Endothelial cell of umbilical vein (primary cell): Measurements from ENCODE around the gene UBE3D. TPM values are rescaled to one million over a fixed set of nuclear protein-coding genes. Genes with fewer than 3 reads are reported as not detected.

Experiments used
- BruUV-seq: library from RNA; stranded (reverse); fragments of 400-500 nt; replicated peaks from 2 replicates; lab custom pipeline; 2021; lab: Mats Ljungman, UMichigan
- CTCF ChIA-PET: fragments of 300-600, 350-600 bp; sonication (Branson Sonifier 250); formaldehyde crosslinking; loops from one replicate; lab custom pipeline; 2021; ENCODE audit warnings: antibody characterized with exemption, inconsistent platforms; lab: Charles Lee
- POLR2A ChIA-PET: fragments of 300-600, 350-600 bp; sonication (Branson Sonifier 250); formaldehyde crosslinking; loops from one replicate; lab custom pipeline; 2021; ENCODE audit warnings: antibody characterized with exemption, inconsistent platforms; lab: Charles Lee
- DNase-seq: peaks from one replicate; pipeline ENCODE4 v3.0.0-alpha.2; 2011; ENCODE audit warnings: low read depth, low spot score
- FAIRE-seq: peaks from 2 replicates; lab custom pipeline; 2011; peaks lifted over from hg19 to GRCh38; lab: Jason Lieb, UNC
- H2AFZ ChIP-seq: 2 replicates; pipeline ENCODE4 v1.6.0; 2012; ENCODE audit warnings: low read depth, low read length, control low read depth, inconsistent platforms
- H3K27ac ChIP-seq: 2 replicates; pipeline ENCODE4 v1.5.1; 2011; ENCODE audit warnings: low read depth, mild to moderate bottlenecking, control low read depth, low read length, moderate library complexity; ENCODE audit not compliant: insufficient read depth
- H3K27me3 ChIP-seq, 2 experiments: 2 replicates each; pipeline versions ENCODE4 v1.6.0 to v1.6.1; 2011; ENCODE audit warnings: low read length in 2 of 2, mixed read lengths in 1 of 2; ENCODE audit not compliant: control insufficient read depth in 2 of 2, insufficient read depth in 2 of 2
- H3K36me3 ChIP-seq, 2 experiments: 2 replicates in 1 of 2; 3 replicates in 1 of 2; pipeline ENCODE4 v1.5.1; 2011; ENCODE audit warnings: low read length in 2 of 2, mild to moderate bottlenecking in 1 of 2, moderate library complexity in 1 of 2; ENCODE audit not compliant: control insufficient read depth in 2 of 2, insufficient read depth in 2 of 2; ENCODE audit errors: extremely low read depth in 1 of 2
- H3K4me1 ChIP-seq: 3 replicates; pipeline ENCODE4 v1.5.1; 2011; ENCODE audit warnings: mild to moderate bottlenecking, low read length; ENCODE audit not compliant: control insufficient read depth, insufficient read depth; ENCODE audit errors: extremely low read depth
- H3K4me2 ChIP-seq: 2 replicates; pipeline ENCODE4 v1.6.1; 2011; ENCODE audit warnings: low read length, control low read depth, mixed read lengths; ENCODE audit not compliant: insufficient read depth
- H3K4me3 ChIP-seq, 3 experiments: fragments of 200-600 bp in 1 of 3; sonication (generic), shearing (Covaris generic) in 1 of 3; replicated peaks in 1 of 3; 2 replicates each; pipeline ENCODE4 v1.5.1; 2011 to 2016; ENCODE audit warnings: control low read depth in 3 of 3, low read length in 3 of 3, mild to moderate bottlenecking in 2 of 3, inconsistent platforms in 1 of 3, low read depth in 1 of 3, moderate library complexity in 1 of 3; ENCODE audit not compliant: insufficient read depth in 1 of 3
- H3K79me2 ChIP-seq: 2 replicates; pipeline ENCODE4 v1.6.0; 2012; ENCODE audit warnings: low read length, inconsistent platforms; ENCODE audit not compliant: control insufficient read depth, insufficient read depth
- H3K9ac ChIP-seq: replicated peaks from 2 replicates; pipeline ENCODE3; 2011; ENCODE audit warnings: low read length, control low read depth; ENCODE audit not compliant: insufficient read depth; ENCODE audit errors: extremely low read depth
- H3K9me1 ChIP-seq: replicated peaks from 3 replicates; pipeline ENCODE4 v1.6.0; 2011; ENCODE audit warnings: mild to moderate bottlenecking, low read length; ENCODE audit not compliant: control insufficient read depth, insufficient read depth; ENCODE audit errors: extremely low read depth
- H3K9me3 ChIP-seq: replicated peaks from 2 replicates; pipeline ENCODE4 v1.5.1; 2012; ENCODE audit warnings: low read length, inconsistent platforms; ENCODE audit not compliant: control insufficient read depth, insufficient read depth
- H4K20me1 ChIP-seq: replicated peaks from 2 replicates; pipeline ENCODE3; 2011; ENCODE audit warnings: mild to moderate bottlenecking, low read length; ENCODE audit not compliant: control insufficient read depth, insufficient read depth; ENCODE audit errors: extremely low read depth
- FOS ChIP-seq: IDR thresholded peaks from 2 replicates; pipeline ENCODE4 v1.6.1; 2011; ENCODE audit warnings: mild to moderate bottlenecking, low read length, moderate library complexity, borderline replicate concordance; ENCODE audit not compliant: insufficient read depth
- GATA2 ChIP-seq: IDR thresholded peaks from 2 replicates; pipeline ENCODE4 v1.7.0; 2011; ENCODE audit warnings: low read depth, mild to moderate bottlenecking, moderate library complexity, mixed read lengths, low read length; ENCODE audit not compliant: insufficient read length, insufficient read depth
- JUN ChIP-seq: IDR thresholded peaks from 2 replicates; pipeline ENCODE4 v1.6.1; 2011; ENCODE audit warnings: borderline replicate concordance, low read depth; ENCODE audit not compliant: insufficient read length, insufficient read depth
- POLR2A ChIP-seq: IDR thresholded peaks from 2 replicates; pipeline ENCODE4 v1.6.1; 2012; ENCODE audit warnings: low read depth, mild to moderate bottlenecking, control low read depth, low read length
- POLR2AphosphoS5 ChIP-seq: IDR thresholded peaks from 2 replicates; pipeline ENCODE4 v1.6.1; 2012; ENCODE audit warnings: low read depth, mild to moderate bottlenecking, control low read depth, low read length, moderate library complexity; ENCODE audit not compliant: insufficient read depth
- dilution Hi-C: fragments of 300-500 bp; cut with MboI; formaldehyde crosslinking; loops from one replicate; pipeline ENCODE4 v1.15.0; 2019; ENCODE audit warnings: low sequenced_read_pairs; ENCODE audit not compliant: extremely low pct_ligation_motif_present
- intact Hi-C: fragments of 100-400 bp; cut with micrococcal nuclease; formaldehyde crosslinking; loops from one replicate; pipeline ENCODE4 v1.10.0; 2022
- polyA plus RNA-seq, 4 experiments: library from polyadenylated mRNA; depleted of rRNA in 3 of 4; stranded (reverse) in 3 of 4; unstranded in 1 of 4; fragments of >200 nt; gene quantifications; 2 replicates each; pipeline versions ENCODE4 v1.2.1 to v1.2.3, GENCODE V29; 2011 to 2012; ENCODE audit warnings: missing spikeins in 1 of 4
- total RNA-seq: library from RNA; stranded (reverse); gene quantifications from 2 replicates; pipeline ENCODE4 v1.2.3, GENCODE V29; 2021

The UBE3D gene
- total and polyA plus RNA-seq, 2 donors (not counting 3 experiments of a cell fraction or from before 2014, with no cell fraction given), result 1.9 to 6.2 TPM

DNA sequence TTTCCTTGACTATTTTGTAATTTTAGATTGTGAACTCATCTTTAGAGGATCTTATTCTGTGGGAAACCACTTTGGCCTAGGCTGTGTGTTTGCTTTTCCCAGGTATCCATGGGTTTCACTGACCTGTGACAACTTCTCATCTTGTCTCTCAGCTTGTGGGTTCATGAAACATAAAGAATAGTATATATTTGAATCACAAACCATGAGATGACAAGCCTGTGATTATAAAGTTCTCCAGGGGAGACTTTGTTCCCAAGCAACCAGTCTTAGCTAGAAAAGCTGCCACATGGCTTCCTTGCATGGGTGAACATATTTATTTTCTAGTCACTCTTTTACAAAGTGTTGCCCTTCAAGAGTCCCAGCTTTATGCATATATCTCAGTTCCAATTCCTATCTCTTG lies 201.9 kb downstream of the UBE3D start:
- DNase-seq, result no peak
- intact Hi-C loops (no loop called here), dilution Hi-C loops (no loop called here)
- Histone ChIP-seq H3K4me3 (no peak overlapping the region), H3K4me2 (no peak overlapping the region), H3K9ac (no peak overlapping the region), H3K79me2 (no peaks in the 10 kb centered on the region), H3K4me1 (peaks cover 3% of the 10 kb centered on the region), H2AFZ (no peak overlapping the region), H3K36me3 (no peaks in the 10 kb centered on the region), H4K20me1 (no peaks in the 10 kb centered on the region), H3K27ac (no peak overlapping the region), H3K9me1 (no peaks in the 10 kb centered on the region), H3K27me3 (no peaks in the 10 kb centered on the region), H3K9me3 (no peaks in the 10 kb centered on the region)
- ChIA-PET POLR2A (no interaction called here), CTCF (interaction anchor here (1.8 kb wide), 1 partner anchor 15 kb away, joined by 5 read pairs; no protein-coding TSS in a partner anchor)
- no peak for FAIRE-seq
- BruUV-seq, result no TSS peak
- no peak for TF ChIP-seq GATA2

DNA sequence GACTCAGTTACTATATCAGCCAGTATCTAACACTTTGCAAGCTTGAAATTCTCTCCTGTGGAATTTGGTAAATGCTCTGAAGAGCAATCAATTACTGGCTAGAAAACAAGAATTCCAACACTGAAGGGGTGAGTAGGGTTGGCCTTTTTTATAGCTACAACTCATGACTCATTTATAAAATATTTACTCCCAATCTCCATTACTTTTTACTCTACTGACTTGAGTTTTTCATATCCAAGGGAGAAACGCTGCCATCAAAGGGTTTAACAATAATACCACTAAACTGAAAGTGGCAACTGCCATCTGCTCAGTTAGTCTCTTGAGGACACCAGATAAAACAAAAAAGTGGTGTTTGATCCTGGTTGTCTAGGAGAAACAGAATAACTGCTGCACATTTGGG lies 203.1 kb downstream of the UBE3D start:
- dilution Hi-C loops (no loop called here), intact Hi-C loops (no loop called here)
- Histone ChIP-seq H3K4me2 (no peak overlapping the region), H3K4me1 (peaks cover 3% of the 10 kb centered on the region), H3K27ac (no peak overlapping the region), H3K4me3 (no peak overlapping the region), H3K79me2 (no peaks in the 10 kb centered on the region), H3K27me3 (no peaks in the 10 kb centered on the region), H3K9ac (no peak overlapping the region), H3K9me3 (no peaks in the 10 kb centered on the region), H3K9me1 (no peaks in the 10 kb centered on the region), H3K36me3 (no peaks in the 10 kb centered on the region), H2AFZ (no peak overlapping the region), H4K20me1 (no peaks in the 10 kb centered on the region)
- FAIRE-seq (peak; percentile 86), DNase-seq (peak; percentile 61)
- ChIA-PET CTCF (interaction anchor here (0.7 to 1.8 kb wide), 3 partner anchors 13 to 203 kb away, joined by 3 to 6 read pairs (median 5); partner anchors contain the start of gene UBE3D), POLR2A (no interaction called here)
- no peak for TF ChIP-seq POLR2A
- TF ChIP-seq POLR2AphosphoS5, result no peak
- TF ChIP-seq JUN, result peak; percentile 53
- TF ChIP-seq FOS, result peak; percentile 32
- BruUV-seq, result no TSS peak
